ENCODE data around the gene PRKAG3. TPM values are rescaled to one million over a fixed set of nuclear protein-coding genes. Genes with fewer than 3 reads are reported as not detected.

The PRKAG3 gene
- total and polyA plus RNA-seq, 9 of the 15 experiments (the other 6 are each of a cell fraction or from before 2014, with no cell fraction given) = not detected

GRCh38 chr2:218859988-218860831 lies 28.6 kb upstream of the PRKAG3 start (continued):
- no peak for TF ChIP-seq RNF219 (CRISPR knock-in tag; IDR thresholded peaks at IDR 0.05)
- no peak for TF ChIP-seq CHD2 (IDR thresholded peaks at IDR 0.05; ENCODE audit: low read depth, low read length)

DNA sequence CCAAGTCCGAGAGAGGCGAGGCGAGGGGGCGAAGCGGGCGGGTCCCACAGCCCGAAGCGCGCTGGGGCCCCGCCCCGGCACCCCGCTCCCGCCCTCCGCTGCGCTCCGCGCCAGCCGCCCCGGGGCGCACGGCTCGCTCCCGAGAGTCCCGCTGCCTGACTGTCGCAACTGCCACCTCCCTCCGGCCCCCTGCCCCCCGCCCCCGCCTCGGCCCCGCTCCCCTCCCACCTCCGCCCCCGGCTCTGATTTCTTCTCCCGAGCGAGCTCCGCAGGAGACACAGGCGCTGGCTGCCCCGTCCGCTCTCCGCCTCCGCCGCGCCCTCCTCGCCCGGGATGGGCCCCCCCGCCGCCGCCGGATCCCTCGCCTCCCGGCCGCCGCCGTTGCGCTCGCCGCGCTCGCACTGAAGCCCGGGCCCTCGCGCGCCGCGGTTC lies 28.0 kb upstream of the PRKAG3 start, which contains the start of gene WNT6:
Gene WNT6 (plus strand): TSS at position 250 of the 432 bp plus-strand sequence. CDS start 233 bp downstream, outside the sequence.
- WGBS (ENCODE audit: insufficient coverage, low coverage, missing lambda C conversion rate) = no CpG with 5 or more reads among the region's 64 CpGs
- ChIA-PET CTCF (ENCODE audit: low intra/inter-chr PET ratio) (interaction anchor here (0.7 kb wide), 1 partner anchor 139 kb away, joined by 3 read pairs; no protein-coding TSS in a partner anchor), POLR2A (no interaction called here)
- H3K79me2 ChIP-seq (ENCODE audit: control insufficient read depth, insufficient read depth, low read length) = no peaks in the 10 kb centered on the region
- H2AFZ ChIP-seq (ENCODE audit: low read depth, low read length) = no peak within 1 kb of the TSS
- H3K27ac ChIP-seq (ENCODE audit: extremely low read depth, low read depth, low read length) = no peak within 1 kb of the TSS
- H3K4me1 ChIP-seq (replicated peaks in 1 of 2; ENCODE audit: control insufficient read depth in 2 of 2, insufficient read depth in 2 of 2, low read length in 2 of 2) = peaks cover 3 to 15% of the 10 kb centered on the region in 2 experiments; a peak in 3 of 5 replicates
- H3K9me3 ChIP-seq (replicated peaks; ENCODE audit: control insufficient read depth, insufficient read depth, low read depth, low read length) = no peaks in the 10 kb centered on the region
- no peak within 1 kb of the TSS for H3K9ac ChIP-seq (ENCODE audit: insufficient read depth in 1 of 2, low read depth in 2 of 2, low read length in 2 of 2)
- in situ Hi-C loops (cut with MboI) = loop anchor here (10.0 kb wide), 1 partner anchor 255 kb away; no protein-coding TSS in a partner anchor
- no TSS peak for BruUV-seq (replicated peaks)
- peaks cover 6% of the 10 kb centered on the region; the same call in 1 of the 2 replicates for H4K20me1 ChIP-seq (replicated peaks; ENCODE audit: control insufficient read depth, insufficient read depth, low read length)
- H3K4me2 ChIP-seq (ENCODE audit: insufficient read depth, low read length) = no peak within 1 kb of the TSS
- H3K36me3 ChIP-seq (ENCODE audit: control insufficient read depth, insufficient read depth, low read length) = no peaks in the 10 kb centered on the region
- no peaks in the 10 kb centered on the region for H3K9me1 ChIP-seq (ENCODE audit: control insufficient read depth, insufficient read depth, low read length)
- intact Hi-C loops (cut with micrococcal nuclease) = loop anchor here (10.0 kb wide), 1 partner anchor 295 kb away; no protein-coding TSS in a partner anchor
- no peak within 1 kb of the TSS for H3K4me3 ChIP-seq
- FAIRE-seq (no peak), ATAC-seq (no peak), DNase-seq (ENCODE audit: extremely low read depth in 1 of 4, low spot score in 3 of 4) (peak in 2 of 4 experiments; percentile 28 to 34)
- H3K27me3 ChIP-seq (ENCODE audit: control insufficient read depth in 2 of 2, insufficient read depth in 2 of 2, low read length in 2 of 2) = peaks cover 0 to 48% of the 10 kb centered on the region in 2 experiments; a peak in 4 of 5 replicates
- TF ChIP-seq, protein P1, sequence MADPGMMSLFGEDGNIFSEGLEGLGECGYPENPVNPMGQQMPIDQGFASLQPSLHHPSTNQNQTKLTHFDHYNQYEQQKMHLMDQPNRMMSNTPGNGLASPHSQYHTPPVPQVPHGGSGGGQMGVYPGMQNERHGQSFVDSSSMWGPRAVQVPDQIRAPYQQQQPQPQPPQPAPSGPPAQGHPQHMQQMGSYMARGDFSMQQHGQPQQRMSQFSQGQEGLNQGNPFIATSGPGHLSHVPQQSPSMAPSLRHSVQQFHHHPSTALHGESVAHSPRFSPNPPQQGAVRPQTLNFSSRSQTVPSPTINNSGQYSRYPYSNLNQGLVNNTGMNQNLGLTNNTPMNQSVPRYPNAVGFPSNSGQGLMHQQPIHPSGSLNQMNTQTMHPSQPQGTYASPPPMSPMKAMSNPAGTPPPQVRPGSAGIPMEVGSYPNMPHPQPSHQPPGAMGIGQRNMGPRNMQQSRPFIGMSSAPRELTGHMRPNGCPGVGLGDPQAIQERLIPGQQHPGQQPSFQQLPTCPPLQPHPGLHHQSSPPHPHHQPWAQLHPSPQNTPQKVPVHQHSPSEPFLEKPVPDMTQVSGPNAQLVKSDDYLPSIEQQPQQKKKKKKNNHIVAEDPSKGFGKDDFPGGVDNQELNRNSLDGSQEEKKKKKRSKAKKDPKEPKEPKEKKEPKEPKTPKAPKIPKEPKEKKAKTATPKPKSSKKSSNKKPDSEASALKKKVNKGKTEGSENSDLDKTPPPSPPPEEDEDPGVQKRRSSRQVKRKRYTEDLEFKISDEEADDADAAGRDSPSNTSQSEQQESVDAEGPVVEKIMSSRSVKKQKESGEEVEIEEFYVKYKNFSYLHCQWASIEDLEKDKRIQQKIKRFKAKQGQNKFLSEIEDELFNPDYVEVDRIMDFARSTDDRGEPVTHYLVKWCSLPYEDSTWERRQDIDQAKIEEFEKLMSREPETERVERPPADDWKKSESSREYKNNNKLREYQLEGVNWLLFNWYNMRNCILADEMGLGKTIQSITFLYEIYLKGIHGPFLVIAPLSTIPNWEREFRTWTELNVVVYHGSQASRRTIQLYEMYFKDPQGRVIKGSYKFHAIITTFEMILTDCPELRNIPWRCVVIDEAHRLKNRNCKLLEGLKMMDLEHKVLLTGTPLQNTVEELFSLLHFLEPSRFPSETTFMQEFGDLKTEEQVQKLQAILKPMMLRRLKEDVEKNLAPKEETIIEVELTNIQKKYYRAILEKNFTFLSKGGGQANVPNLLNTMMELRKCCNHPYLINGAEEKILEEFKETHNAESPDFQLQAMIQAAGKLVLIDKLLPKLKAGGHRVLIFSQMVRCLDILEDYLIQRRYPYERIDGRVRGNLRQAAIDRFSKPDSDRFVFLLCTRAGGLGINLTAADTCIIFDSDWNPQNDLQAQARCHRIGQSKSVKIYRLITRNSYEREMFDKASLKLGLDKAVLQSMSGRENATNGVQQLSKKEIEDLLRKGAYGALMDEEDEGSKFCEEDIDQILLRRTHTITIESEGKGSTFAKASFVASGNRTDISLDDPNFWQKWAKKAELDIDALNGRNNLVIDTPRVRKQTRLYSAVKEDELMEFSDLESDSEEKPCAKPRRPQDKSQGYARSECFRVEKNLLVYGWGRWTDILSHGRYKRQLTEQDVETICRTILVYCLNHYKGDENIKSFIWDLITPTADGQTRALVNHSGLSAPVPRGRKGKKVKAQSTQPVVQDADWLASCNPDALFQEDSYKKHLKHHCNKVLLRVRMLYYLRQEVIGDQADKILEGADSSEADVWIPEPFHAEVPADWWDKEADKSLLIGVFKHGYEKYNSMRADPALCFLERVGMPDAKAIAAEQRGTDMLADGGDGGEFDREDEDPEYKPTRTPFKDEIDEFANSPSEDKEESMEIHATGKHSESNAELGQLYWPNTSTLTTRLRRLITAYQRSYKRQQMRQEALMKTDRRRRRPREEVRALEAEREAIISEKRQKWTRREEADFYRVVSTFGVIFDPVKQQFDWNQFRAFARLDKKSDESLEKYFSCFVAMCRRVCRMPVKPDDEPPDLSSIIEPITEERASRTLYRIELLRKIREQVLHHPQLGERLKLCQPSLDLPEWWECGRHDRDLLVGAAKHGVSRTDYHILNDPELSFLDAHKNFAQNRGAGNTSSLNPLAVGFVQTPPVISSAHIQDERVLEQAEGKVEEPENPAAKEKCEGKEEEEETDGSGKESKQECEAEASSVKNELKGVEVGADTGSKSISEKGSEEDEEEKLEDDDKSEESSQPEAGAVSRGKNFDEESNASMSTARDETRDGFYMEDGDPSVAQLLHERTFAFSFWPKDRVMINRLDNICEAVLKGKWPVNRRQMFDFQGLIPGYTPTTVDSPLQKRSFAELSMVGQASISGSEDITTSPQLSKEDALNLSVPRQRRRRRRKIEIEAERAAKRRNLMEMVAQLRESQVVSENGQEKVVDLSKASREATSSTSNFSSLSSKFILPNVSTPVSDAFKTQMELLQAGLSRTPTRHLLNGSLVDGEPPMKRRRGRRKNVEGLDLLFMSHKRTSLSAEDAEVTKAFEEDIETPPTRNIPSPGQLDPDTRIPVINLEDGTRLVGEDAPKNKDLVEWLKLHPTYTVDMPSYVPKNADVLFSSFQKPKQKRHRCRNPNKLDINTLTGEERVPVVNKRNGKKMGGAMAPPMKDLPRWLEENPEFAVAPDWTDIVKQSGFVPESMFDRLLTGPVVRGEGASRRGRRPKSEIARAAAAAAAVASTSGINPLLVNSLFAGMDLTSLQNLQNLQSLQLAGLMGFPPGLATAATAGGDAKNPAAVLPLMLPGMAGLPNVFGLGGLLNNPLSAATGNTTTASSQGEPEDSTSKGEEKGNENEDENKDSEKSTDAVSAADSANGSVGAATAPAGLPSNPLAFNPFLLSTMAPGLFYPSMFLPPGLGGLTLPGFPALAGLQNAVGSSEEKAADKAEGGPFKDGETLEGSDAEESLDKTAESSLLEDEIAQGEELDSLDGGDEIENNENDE (IDR thresholded peaks at IDR 0.05; ENCODE audit: low read depth, low read length) = no peak
- TF ChIP-seq KAT2B (IDR thresholded peaks at IDR 0.05; ENCODE audit: low read depth, low read length) (no peak), ZNF133 (CRISPR knock-in tag; IDR thresholded peaks at IDR 0.05) (no peak)

Data from K562 (cell line).